ENCODE results near the gene ZNF682. TPM values are rescaled to one million over a fixed set of nuclear protein-coding genes. Genes with fewer than 3 reads are reported as not detected.
"Not testable (repeated sequence)": the region's sequence is repeated elsewhere in the genome, so short reads cannot be mapped to it uniquely, and the experiment has no call there.

The ZNF682 gene
- total RNA-seq, 3 donors from 2014 or later = 3.6 to 5.9 (median 4.7) TPM

GRCh38 chr19:19964416-19964815 lies 74.9 kb downstream of the ZNF682 start:
- no peak for DNase-seq
- no peak for TF ChIP-seq CTCF (IDR thresholded peaks at IDR 0.05)
- H3K9me3 ChIP-seq = peaks cover 26% of the 10 kb centered on the region

GRCh38 chr19:19959151-19959799 lies 80.0 kb downstream of the ZNF682 start:
- H3K4me1 ChIP-seq (ENCODE audit: low read depth); H3K9me3 ChIP-seq; ATAC-seq; H3K36me3 ChIP-seq (ENCODE audit: low read depth); H3K4me3 ChIP-seq; intact Hi-C loops (cut with DNase I, micrococcal nuclease): not testable (repeated sequence)
- DNase-seq = peak; percentile 52 to 89 (median 82)
- peak; percentile 53 for TF ChIP-seq CTCF (IDR thresholded peaks at IDR 0.05)

More at GRCh38 chr19:19964416-19964815, 74.9 kb downstream of the ZNF682 start:
- no peaks in the 10 kb centered on the region for H3K36me3 ChIP-seq (ENCODE audit: low read depth)
- no peak overlapping the region for H3K4me3 ChIP-seq
- ATAC-seq = no peak
- H3K4me1 ChIP-seq (ENCODE audit: low read depth) = no peaks in the 10 kb centered on the region
- intact Hi-C loops (cut with DNase I, micrococcal nuclease) = no loop called here

- H3K4me3 ChIP-seq; intact Hi-C loops (cut with DNase I, micrococcal nuclease); H3K36me3 ChIP-seq (ENCODE audit: low read depth); H3K4me1 ChIP-seq (ENCODE audit: low read depth); ATAC-seq; DNase-seq; H3K9me3 ChIP-seq: not testable (repeated sequence)
Observed at GRCh38 chr19:19957766-19958165, 81.5 kb downstream of the ZNF682 start.

- DNase-seq (no peak), ATAC-seq (no peak)
- Histone ChIP-seq H3K4me1 (ENCODE audit: low read depth) (no peaks in the 10 kb centered on the region), H3K36me3 (ENCODE audit: low read depth) (no peaks in the 10 kb centered on the region), H3K9me3 (no peaks in the 10 kb centered on the region), H3K4me3 (no peak overlapping the region)
- no peak for TF ChIP-seq CTCF (IDR thresholded peaks at IDR 0.05)
- intact Hi-C loops (cut with DNase I, micrococcal nuclease) = no loop called here
Observed at GRCh38 chr19:19956434-19957075, 82.8 kb downstream of the ZNF682 start.

GRCh38 chr19:19955208-19955607 lies 84.1 kb downstream of the ZNF682 start:
- Histone ChIP-seq H3K9me3 (no peaks in the 10 kb centered on the region), H3K4me1 (ENCODE audit: low read depth) (no peaks in the 10 kb centered on the region), H3K4me3 (no peak overlapping the region), H3K36me3 (ENCODE audit: low read depth) (no peaks in the 10 kb centered on the region)
- no peak for TF ChIP-seq CTCF (IDR thresholded peaks at IDR 0.05)
- intact Hi-C loops (cut with DNase I, micrococcal nuclease) = no loop called here
- ATAC-seq = no peak
- DNase-seq = no peak

Other genes with a start within 250 kb of the ZNF682 start
- 10 to 100 TPM; 18.4 to 31.7 (median 25.7) TPM for gene ZNF506, start 217.8 kb downstream of the ZNF682 start, total RNA-seq
- gene ZNF253, start 173.6 kb downstream of the ZNF682 start, total RNA-seq = 10 to 100 TPM in 1 of 3 donors, 1 to 10 TPM in 2; 7.8 to 11.9 (median 9.4) TPM
- gene ZNF93, start 138.6 kb downstream of the ZNF682 start, total RNA-seq = 1 to 10 TPM; 3.2 to 6.1 (median 3.8) TPM
- gene ZNF90, start 38.5 kb upstream of the ZNF682 start, total RNA-seq = 1 to 10 TPM; 1.9 to 4.7 (median 2.9) TPM
- 1 to 10 TPM; 3.0 to 4.8 (median 4.8) TPM for gene ZNF486, start 127.7 kb upstream of the ZNF682 start, total RNA-seq